Measurements from ENCODE around the gene KAZALD1.

The KAZALD1 gene, protein sequence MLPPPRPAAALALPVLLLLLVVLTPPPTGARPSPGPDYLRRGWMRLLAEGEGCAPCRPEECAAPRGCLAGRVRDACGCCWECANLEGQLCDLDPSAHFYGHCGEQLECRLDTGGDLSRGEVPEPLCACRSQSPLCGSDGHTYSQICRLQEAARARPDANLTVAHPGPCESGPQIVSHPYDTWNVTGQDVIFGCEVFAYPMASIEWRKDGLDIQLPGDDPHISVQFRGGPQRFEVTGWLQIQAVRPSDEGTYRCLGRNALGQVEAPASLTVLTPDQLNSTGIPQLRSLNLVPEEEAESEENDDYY

DNA sequence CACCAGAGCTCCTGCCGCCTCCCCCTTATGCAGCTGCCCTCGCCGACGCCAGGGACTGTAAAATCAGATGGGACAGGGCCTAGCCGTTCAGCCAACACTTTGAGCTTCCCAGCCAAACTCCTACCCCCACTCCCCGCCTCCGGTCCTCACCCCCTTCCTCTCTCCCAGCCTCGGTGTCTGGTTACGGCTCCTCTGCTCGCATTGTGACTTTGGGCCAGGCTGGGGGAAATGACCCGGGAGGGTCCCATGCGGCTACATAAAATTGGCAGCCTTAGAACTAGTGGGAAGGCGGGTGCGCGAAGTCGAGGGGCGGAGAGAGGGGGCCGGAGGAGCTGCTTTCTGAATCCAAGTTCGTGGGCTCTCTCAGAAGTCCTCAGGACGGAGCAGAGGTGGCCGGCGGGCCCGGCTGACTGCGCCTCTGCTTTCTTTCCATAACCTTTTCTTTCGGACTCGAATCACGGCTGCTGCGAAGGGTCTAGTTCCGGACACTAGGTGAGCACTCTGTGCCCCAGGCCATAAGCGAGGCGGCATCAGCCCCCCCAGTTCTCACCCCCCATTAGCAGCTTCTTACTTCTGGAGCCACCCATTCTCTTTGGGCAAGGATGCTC lies at the start of gene KAZALD1:
Gene KAZALD1, plus strand, starts transcription at position 366 of the 608 bp plus-strand sequence. CDS start 604 bp downstream, outside the sequence.
- DNase-seq (ENCODE audit: low read depth) = no peak

- DNase-seq (ENCODE audit: low read depth) = peak; percentile 70
Measured at GRCh38 chr10:101012525-101013364, 49.0 kb upstream of the KAZALD1 start.

- no peak for DNase-seq (ENCODE audit: low read depth)
Measured at GRCh38 chr10:101013365-101013825, 48.4 kb upstream of the KAZALD1 start.

DNA sequence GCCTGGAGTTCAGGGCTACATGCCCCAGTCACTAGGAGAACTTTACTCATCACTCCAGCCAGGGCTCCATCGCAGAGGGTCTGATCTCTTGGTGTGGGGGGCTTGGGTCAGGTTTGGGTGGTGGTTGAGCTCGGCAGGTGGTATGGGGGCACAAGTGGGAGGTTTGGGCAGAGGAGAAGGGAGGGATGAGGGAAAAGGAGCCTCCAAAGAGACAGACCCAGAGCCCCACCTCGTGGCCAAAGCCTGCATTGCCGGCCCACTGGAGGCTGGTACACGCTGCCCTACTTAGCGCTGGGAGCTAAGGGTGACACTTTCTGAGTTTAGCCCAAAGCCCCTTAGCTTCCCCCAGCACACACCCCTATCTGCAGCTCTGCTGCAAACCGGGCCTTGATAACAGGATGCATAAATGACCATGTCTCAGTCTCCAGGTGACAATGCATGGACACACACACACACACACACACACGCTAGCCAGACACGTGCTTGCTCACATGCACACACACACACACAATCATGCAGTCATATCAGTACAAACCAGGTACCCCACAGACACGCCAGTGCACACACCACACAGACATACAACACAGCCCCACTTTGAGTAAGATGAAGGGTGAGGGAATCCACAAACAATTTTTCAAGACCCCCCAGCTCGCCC lies 47.4 kb upstream of the KAZALD1 start:
- DNase-seq (ENCODE audit: low read depth) = peak; percentile 63

GRCh38 chr10:101014966-101015581 lies 46.7 kb upstream of the KAZALD1 start:
- DNase-seq (ENCODE audit: low read depth) = no peak

DNA sequence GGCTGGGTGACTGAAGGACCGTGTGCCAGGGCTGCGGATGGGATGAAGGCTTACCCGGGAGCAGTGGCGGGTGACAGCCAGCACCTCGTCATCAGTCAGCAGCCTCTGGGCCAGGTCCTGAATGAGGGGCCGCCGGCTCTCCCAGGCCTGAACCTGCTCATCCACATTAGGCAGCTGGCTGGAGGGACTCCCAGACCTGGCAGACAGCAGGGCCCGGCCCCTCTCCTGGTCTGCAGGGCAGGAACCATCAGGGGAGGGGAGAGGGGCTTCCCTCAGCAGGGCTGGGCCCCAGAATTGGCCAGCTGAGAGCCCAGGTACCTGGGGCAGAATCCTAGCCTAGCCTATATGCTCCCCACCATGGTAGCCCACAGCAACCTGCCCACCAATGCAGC lies 46.2 kb upstream of the KAZALD1 start:
- DNase-seq (ENCODE audit: low read depth) = no peak

GRCh38 chr10:101016814-101017213 lies 45.0 kb upstream of the KAZALD1 start:
- no peak for DNase-seq (ENCODE audit: low read depth)

- DNase-seq (ENCODE audit: low read depth) = no peak
Measured at GRCh38 chr10:101018118-101018599, 43.6 kb upstream of the KAZALD1 start.

GRCh38 chr10:101018600-101019439 lies 43.0 kb upstream of the KAZALD1 start:
- DNase-seq (ENCODE audit: low read depth) = peak; percentile 69

- no peak for DNase-seq (ENCODE audit: low read depth)
Measured at GRCh38 chr10:101019440-101019703, 42.4 kb upstream of the KAZALD1 start.

DNA sequence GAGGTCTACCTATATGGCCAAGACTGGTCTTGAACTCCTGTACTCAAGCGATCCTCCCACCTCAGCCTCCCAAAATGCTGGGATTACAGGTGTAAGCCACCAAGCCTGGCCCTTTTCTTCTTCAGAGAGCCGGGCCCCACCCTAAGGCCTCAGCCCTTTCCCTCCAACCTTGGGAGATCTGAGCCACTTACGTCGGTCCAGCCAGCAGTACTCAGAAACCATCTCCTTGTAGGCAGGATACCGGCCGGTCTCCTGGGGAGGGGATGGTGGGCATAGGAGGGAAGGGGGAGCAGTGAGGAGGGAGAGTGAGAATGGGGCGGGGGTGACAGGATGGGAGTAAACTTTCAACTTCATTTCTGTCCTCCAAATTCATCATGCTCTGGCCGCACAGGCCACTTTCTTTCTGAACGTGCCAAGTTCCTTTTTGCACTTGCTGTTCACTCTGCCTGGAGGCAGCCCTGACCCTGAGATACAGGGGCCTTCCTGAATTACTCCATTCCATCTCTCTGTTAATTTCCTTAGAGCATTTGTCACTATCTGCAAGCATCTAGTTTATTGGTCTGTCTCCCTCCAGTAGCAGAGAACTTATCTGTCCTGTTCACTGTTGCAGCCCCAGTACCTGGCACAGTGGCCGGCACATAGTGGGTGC lies 41.2 kb upstream of the KAZALD1 start:
- no peak for DNase-seq (ENCODE audit: low read depth)

- DNase-seq (ENCODE audit: low read depth) = no peak
Measured at GRCh38 chr10:101021239-101021638, 40.5 kb upstream of the KAZALD1 start.

GRCh38 chr10:101021692-101022251 lies 40.0 kb upstream of the KAZALD1 start:
- DNase-seq (ENCODE audit: low read depth) = no peak

- no peak for DNase-seq (ENCODE audit: low read depth)
Measured at GRCh38 chr10:101022967-101023705, 38.7 kb upstream of the KAZALD1 start.

- DNase-seq (ENCODE audit: low read depth) = no peak
Measured at GRCh38 chr10:101027106-101027720, 34.6 kb upstream of the KAZALD1 start.

GRCh38 chr10:101028446-101029337 lies 33.1 kb upstream of the KAZALD1 start:
- DNase-seq (ENCODE audit: low read depth) = no peak

DNA sequence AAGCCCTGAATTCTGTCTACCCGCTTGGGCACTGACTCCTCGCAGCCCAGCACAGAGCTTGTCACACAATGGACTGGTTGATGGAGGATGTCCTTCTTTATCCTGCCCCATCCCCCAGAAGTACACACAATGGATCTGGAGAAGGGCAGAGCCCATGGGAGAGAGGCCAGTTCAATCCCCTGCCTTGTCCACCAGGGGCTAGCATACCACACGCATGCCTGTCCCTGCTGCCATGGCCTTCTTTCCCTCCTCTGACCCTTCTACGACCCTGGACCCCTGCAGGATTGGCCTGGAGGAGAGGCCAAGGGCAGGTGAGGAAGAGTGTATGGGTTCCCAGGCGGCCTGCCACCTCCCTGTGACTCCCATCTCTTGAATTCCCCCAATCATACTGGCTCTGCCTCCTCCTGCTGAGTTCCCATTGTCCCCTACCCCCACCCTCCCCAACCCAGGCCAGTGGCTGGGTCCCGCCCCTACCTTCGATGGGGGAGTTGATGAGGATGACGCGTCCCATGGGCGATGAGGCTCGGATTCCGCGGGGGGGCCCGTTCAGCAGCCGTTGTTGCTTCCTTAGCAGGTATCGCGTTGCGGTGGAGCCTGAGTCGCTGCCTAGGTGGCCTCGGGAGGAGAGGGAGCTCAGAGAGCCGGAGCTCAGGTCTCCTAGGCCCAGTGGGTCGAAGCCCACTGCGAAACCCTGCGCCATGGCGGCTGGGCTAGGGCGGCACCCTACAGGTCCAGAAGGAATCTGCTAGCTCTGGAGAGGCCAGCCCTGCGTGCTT lies 32.1 kb upstream of the KAZALD1 start:
- DNase-seq (ENCODE audit: low read depth) = no peak

Measured in activated T-cell treated with anti-CD3 and anti-CD28 coated beads for 24 hours (primary cell).